ENCODE measurements around the gene NUDT4. TPM values are rescaled to one million over a fixed set of nuclear protein-coding genes. Genes with fewer than 3 reads are reported as not detected.

Gene NUDT4
- total RNA-seq, 2 donors from 2014 or later: 59.7 to 66.9 TPM

GRCh38 chr12:93363841-93364297 is 13.9 kb upstream of the NUDT4 start:
- Histone ChIP-seq H3K27ac (no peak overlapping the region), H3K4me1 (peaks cover 4% of the 10 kb centered on the region), H3K9me3 (no peaks in the 10 kb centered on the region), H3K27me3 (no peaks in the 10 kb centered on the region), H3K4me3 (no peak overlapping the region), H3K36me3 (replicated peaks in 1 of 2; ENCODE audit: insufficient read depth in 1 of 2, low read depth in 2 of 2) (no peaks in the 10 kb centered on the region)
- WGBS, 2 donors: 43 to 71% methylated on average over 3 of the region's 3 CpGs
- intact Hi-C loops (cut with DNase I): no loop called here
- no peak for DNase-seq
- ATAC-seq: no peak
- TF ChIP-seq CTCF (IDR thresholded peaks at IDR 0.05) (no peak), POLR2A (IDR thresholded peaks at IDR 0.05) (no peak)

GRCh38 chr12:93365616-93366405 is 11.9 kb upstream of the NUDT4 start:
- Histone ChIP-seq H3K4me1 (peaks cover 4% of the 10 kb centered on the region), H3K36me3 (replicated peaks in 1 of 2; ENCODE audit: insufficient read depth in 1 of 2, low read depth in 2 of 2) (no peaks in the 10 kb centered on the region), H3K27ac (no peak overlapping the region), H3K9me3 (no peaks in the 10 kb centered on the region), H3K4me3 (no peak overlapping the region), H3K27me3 (no peaks in the 10 kb centered on the region)
- TF ChIP-seq POLR2A (IDR thresholded peaks at IDR 0.05) (no peak), CTCF (IDR thresholded peaks at IDR 0.05) (no peak)
- intact Hi-C loops (cut with DNase I): no loop called here
- ATAC-seq (no peak), DNase-seq (no peak)
- WGBS, 2 donors: 63 to 75% methylated on average over 7 of the region's 7 CpGs

GRCh38 chr12:93366422-93366821 is 11.3 kb upstream of the NUDT4 start:
- H3K4me1 ChIP-seq: peaks cover 2% of the 10 kb centered on the region
- TF ChIP-seq CTCF (IDR thresholded peaks at IDR 0.05) (no peak), POLR2A (IDR thresholded peaks at IDR 0.05) (no peak)

GRCh38 chr12:93368766-93369165 is 9.0 kb upstream of the NUDT4 start:
- no peak for DNase-seq
- 86 to 96% methylated on average over 3 of the region's 3 CpGs for WGBS, 2 donors
- Histone ChIP-seq H3K4me3 (no peak overlapping the region), H3K27me3 (no peaks in the 10 kb centered on the region), H3K36me3 (replicated peaks in 1 of 2; ENCODE audit: insufficient read depth in 1 of 2, low read depth in 2 of 2) (no peaks in the 10 kb centered on the region), H3K27ac (no peak overlapping the region), H3K9me3 (no peaks in the 10 kb centered on the region), H3K4me1 (no peaks in the 10 kb centered on the region)
- ATAC-seq: no peak
- intact Hi-C loops (cut with DNase I): no loop called here
- TF ChIP-seq POLR2A (IDR thresholded peaks at IDR 0.05) (no peak), CTCF (IDR thresholded peaks at IDR 0.05) (no peak)

More at GRCh38 chr12:93366422-93366821, 11.3 kb upstream of the NUDT4 start:
- intact Hi-C loops (cut with DNase I): no loop called here
- WGBS, 2 donors: 80 to 83% methylated on average over 4 of the region's 4 CpGs
- Histone ChIP-seq H3K4me3 (no peak overlapping the region), H3K27me3 (no peaks in the 10 kb centered on the region), H3K36me3 (replicated peaks in 1 of 2; ENCODE audit: insufficient read depth in 1 of 2, low read depth in 2 of 2) (no peaks in the 10 kb centered on the region), H3K9me3 (no peaks in the 10 kb centered on the region), H3K27ac (no peak overlapping the region)
- ATAC-seq: no peak
- DNase-seq: no peak

- Histone ChIP-seq H3K36me3 (replicated peaks in 1 of 2; ENCODE audit: insufficient read depth in 1 of 2, low read depth in 2 of 2) (no peaks in the 10 kb centered on the region), H3K27me3 (no peaks in the 10 kb centered on the region), H3K27ac (no peak overlapping the region), H3K4me3 (no peak overlapping the region), H3K4me1 (no peaks in the 10 kb centered on the region), H3K9me3 (no peaks in the 10 kb centered on the region)
- no peak for ATAC-seq
- no peak for DNase-seq
- TF ChIP-seq CTCF (IDR thresholded peaks at IDR 0.05) (no peak), POLR2A (IDR thresholded peaks at IDR 0.05) (no peak)
- intact Hi-C loops (cut with DNase I): no loop called here
Observed at GRCh38 chr12:93369505-93369904, 8.2 kb upstream of the NUDT4 start.
